Spinal cord (tissue), 10 donors: Measurements from ENCODE around the gene SEC22C. TPM values are rescaled to one million over a fixed set of nuclear protein-coding genes. Genes with fewer than 3 reads are reported as not detected.
"Not testable (repeated sequence)": the region's sequence is repeated elsewhere in the genome, so short reads cannot be mapped to it uniquely, and the experiment has no call there.

Source experiments
- DNase-seq, 6 donors: peaks; one replicate each; pipeline versions ENCODE4 v3.0.0 to v3.0.0-alpha.2; 2013 to 2015; ENCODE audit warnings: low spot score in 6 of 6, low read depth in 4 of 6
- H3K27ac ChIP-seq: one replicate; pipeline ENCODE4 v1.5.1; 2013; ENCODE audit warnings: low read depth, low read length, control low read depth
- H3K27me3 ChIP-seq: one replicate; pipeline ENCODE4 v1.6.1; 2013; ENCODE audit warnings: low read length; ENCODE audit not compliant: control insufficient read depth, insufficient read depth
- H3K36me3 ChIP-seq: one replicate; pipeline ENCODE4 v1.6.1; 2013; ENCODE audit warnings: low read length; ENCODE audit not compliant: control insufficient read depth, insufficient read depth
- H3K4me1 ChIP-seq: one replicate; pipeline ENCODE4 v1.6.1; 2013; ENCODE audit warnings: low read length; ENCODE audit not compliant: control insufficient read depth, insufficient read depth
- H3K4me3 ChIP-seq: one replicate; pipeline ENCODE4 v1.5.1; 2013; ENCODE audit warnings: low read depth, low read length, control low read depth
- H3K9me3 ChIP-seq: one replicate; pipeline ENCODE4 v1.6.1; 2013; ENCODE audit warnings: low read length; ENCODE audit not compliant: control insufficient read depth, insufficient read depth
- WGBS: methylation state at CpG from one replicate; pipeline ENCODE4 v1.1.5; 2013; ENCODE audit warnings: missing lambda C conversion rate; ENCODE audit not compliant: insufficient coverage; 5-methylcytosine and 5-hydroxymethylcytosine counted together
- polyA plus RNA-seq, 2 donors: library from polyadenylated mRNA; unstranded; fragments of 120-200 nt; gene quantifications; one replicate each; pipeline ENCODE4 v1.2.1, GENCODE V29; 2013; ENCODE audit not compliant: insufficient read length in 2 of 2
- total RNA-seq, 2 donors: library from RNA; depleted of rRNA in 1 of 2; stranded (reverse); fragments of 120-200 nt in 1 of 2; fragments of >200 nt in 1 of 2; gene quantifications; one replicate each; pipeline versions ENCODE4 v1.2.3 to v1.2.4, GENCODE V29; 2013 to 2014
- donor health status: healthy.

SEC22C gene
- total and polyA plus RNA-seq, 4 donors: 40.4 to 67.4 (median 53.3) TPM

- H3K27ac ChIP-seq: peak overlapping the region; percentile 44
- WGBS: 91% methylated on average over 14 of the region's 20 CpGs
- H3K4me3 ChIP-seq: no peak overlapping the region
These were observed 7.8 kb upstream of the SEC22C start for GRCh38 chr3:42589382-42590109.

GRCh38 chr3:42588625-42589024 lies 6.9 kb upstream of the SEC22C start:
- 87% methylated on average over 3 of the region's 5 CpGs for WGBS
- no peak overlapping the region for H3K4me3 ChIP-seq
- no peaks in the 10 kb centered on the region for H3K27me3 ChIP-seq
- no peak for DNase-seq
- H3K9me3 ChIP-seq: no peaks in the 10 kb centered on the region
- no peaks in the 10 kb centered on the region for H3K36me3 ChIP-seq
- peaks cover 15% of the 10 kb centered on the region for H3K4me1 ChIP-seq
- no peak overlapping the region for H3K27ac ChIP-seq

More at GRCh38 chr3:42589382-42590109, 7.8 kb upstream of the SEC22C start:
- no peak for DNase-seq
- Histone ChIP-seq H3K4me1 (peaks cover 15% of the 10 kb centered on the region), H3K36me3 (no peaks in the 10 kb centered on the region), H3K9me3 (no peaks in the 10 kb centered on the region), H3K27me3 (no peaks in the 10 kb centered on the region)

- Histone ChIP-seq H3K27ac (peak overlapping the region; percentile 81), H3K9me3 (no peaks in the 10 kb centered on the region), H3K4me3 (peak overlapping the region; percentile 88), H3K27me3 (no peaks in the 10 kb centered on the region), H3K36me3 (peaks cover 6% of the 10 kb centered on the region), H3K4me1 (peaks cover 5% of the 10 kb centered on the region)
- no peak for DNase-seq
- WGBS: no CpG with 5 or more reads among the region's 3 CpGs
These were observed 805 bp upstream of the SEC22C start for GRCh38 chr3:42582474-42583070.

GRCh38 chr3:42581400-42581708 lies 413 bp downstream of the SEC22C start:
- WGBS: 0% methylated on average over 8 of the region's 11 CpGs
- H3K27ac ChIP-seq: peak overlapping the region; percentile 81
- peak overlapping the region; percentile 88 for H3K4me3 ChIP-seq
- peaks cover 5% of the 10 kb centered on the region for H3K4me1 ChIP-seq
- no peaks in the 10 kb centered on the region for H3K27me3 ChIP-seq
- no peak for DNase-seq
- no peaks in the 10 kb centered on the region for H3K9me3 ChIP-seq
- peaks cover 6% of the 10 kb centered on the region for H3K36me3 ChIP-seq

GRCh38 chr3:42579346-42579745 lies 2.4 kb downstream of the SEC22C start:
- WGBS: no CpG with 5 or more reads among the region's 4 CpGs

GRCh38 chr3:42578054-42578453 lies 3.7 kb downstream of the SEC22C start:
- Histone ChIP-seq H3K4me3 (no peak overlapping the region), H3K9me3 (no peaks in the 10 kb centered on the region)

More at GRCh38 chr3:42579346-42579745, 2.4 kb downstream of the SEC22C start:
- H3K36me3 ChIP-seq, H3K27ac ChIP-seq, H3K4me1 ChIP-seq, H3K27me3 ChIP-seq, DNase-seq, H3K4me3 ChIP-seq, H3K9me3 ChIP-seq: not testable (repeated sequence)

GRCh38 chr3:42575137-42575741 lies 6.5 kb downstream of the SEC22C start:
- no peaks in the 10 kb centered on the region for H3K4me1 ChIP-seq
- no peaks in the 10 kb centered on the region for H3K9me3 ChIP-seq
- no peak overlapping the region for H3K27ac ChIP-seq
- peaks cover 13% of the 10 kb centered on the region for H3K36me3 ChIP-seq
- no peak for DNase-seq
- no peaks in the 10 kb centered on the region for H3K27me3 ChIP-seq
- no peak overlapping the region for H3K4me3 ChIP-seq

More at GRCh38 chr3:42578054-42578453, 3.7 kb downstream of the SEC22C start:
- H3K27me3 ChIP-seq: no peaks in the 10 kb centered on the region
- H3K36me3 ChIP-seq: peaks cover 9% of the 10 kb centered on the region
- DNase-seq: no peak
- H3K27ac ChIP-seq: no peak overlapping the region
- H3K4me1 ChIP-seq: peaks cover 5% of the 10 kb centered on the region
- WGBS: no CpG with 5 or more reads among the region's 4 CpGs

GRCh38 chr3:42572278-42572677 lies 9.5 kb downstream of the SEC22C start:
- peak in 2 of 6 donors; percentile 12 to 16 for DNase-seq
- Histone ChIP-seq H3K27ac (no peak overlapping the region), H3K4me3 (no peak overlapping the region), H3K9me3 (no peaks in the 10 kb centered on the region), H3K4me1 (no peaks in the 10 kb centered on the region), H3K27me3 (no peaks in the 10 kb centered on the region), H3K36me3 (peaks cover 16% of the 10 kb centered on the region)
- no CpG with 5 or more reads among the region's 3 CpGs for WGBS

GRCh38 chr3:42569593-42570142 lies 12.1 kb downstream of the SEC22C start:
- H3K4me1 ChIP-seq: no peaks in the 10 kb centered on the region
- H3K36me3 ChIP-seq: peaks cover 34% of the 10 kb centered on the region
- DNase-seq: no peak
- WGBS: 86% methylated on average over 1 of the region's 2 CpGs
- H3K9me3 ChIP-seq: no peaks in the 10 kb centered on the region
- H3K27ac ChIP-seq: no peak overlapping the region
- no peaks in the 10 kb centered on the region for H3K27me3 ChIP-seq
- H3K4me3 ChIP-seq: no peak overlapping the region
